Common myeloid progenitor, CD34-positive (primary cell): ENCODE results near the gene PROK2.
A peak's percentile ranks its signal among the peaks of the same experiment; 100 is the strongest.

Source experiments
- CTCF ChIA-PET: fragments of 350-600 bp; sonication (Branson Sonifier 250); formaldehyde crosslinking; loops from one replicate; lab custom pipeline; 2021; ENCODE audit warnings: antibody characterized with exemption; lab: Charles Lee
- POLR2A ChIA-PET: fragments of 350-600 bp; sonication (Branson Sonifier 250); formaldehyde crosslinking; loops from one replicate; lab custom pipeline; 2021; ENCODE audit warnings: antibody characterized with exemption; lab: Charles Lee
- DNase-seq, 3 donors: peaks; one replicate each; pipeline versions ENCODE4 v3.0.0 to v3.0.0-alpha.2; 2013
- H3K27ac ChIP-seq, 2 experiments: 1 replicate in 1 of 2; 2 replicates in 1 of 2; pipeline ENCODE4 v1.7.0; 2013; ENCODE audit warnings: inconsistent platforms in 2 of 2, low read length in 2 of 2, mild to moderate bottlenecking in 2 of 2, low read depth in 1 of 2, moderate library complexity in 1 of 2; ENCODE audit not compliant: severe bottlenecking in 2 of 2, insufficient read depth in 1 of 2, poor library complexity in 1 of 2
- H3K27me3 ChIP-seq, 5 experiments: replicated peaks in 2 of 5; 1 replicate in 3 of 5; 2 replicates in 2 of 5; pipeline versions ENCODE4 v1.6.1 to v1.7.0; 2013; ENCODE audit warnings: low read length in 4 of 5, mild to moderate bottlenecking in 2 of 5, moderate library complexity in 2 of 5, inconsistent platforms in 1 of 5; ENCODE audit not compliant: insufficient read depth in 5 of 5, control insufficient read depth in 4 of 5
- H3K36me3 ChIP-seq, 4 experiments: 1 replicate in 2 of 4; 2 replicates in 2 of 4; pipeline versions ENCODE4 v1.6.1 to v1.7.0; 2013; ENCODE audit warnings: low read length in 3 of 4, control low read depth in 1 of 4, mild to moderate bottlenecking in 1 of 4; ENCODE audit not compliant: control insufficient read depth in 4 of 4, insufficient read depth in 4 of 4
- H3K4me1 ChIP-seq, 4 experiments: 1 replicate in 3 of 4; 2 replicates in 1 of 4; pipeline versions ENCODE4 v1.6.1 to v1.7.1; 2013; ENCODE audit warnings: low read length in 3 of 4, mild to moderate bottlenecking in 3 of 4, control low read depth in 1 of 4, inconsistent platforms in 1 of 4, moderate library complexity in 1 of 4; ENCODE audit not compliant: control insufficient read depth in 4 of 4, insufficient read depth in 4 of 4; ENCODE audit errors: control extremely low read depth in 1 of 4
- H3K4me3 ChIP-seq, 7 experiments: 1 replicate in 4 of 7; 2 replicates in 3 of 7; pipeline versions ENCODE4 v1.5.1 to v1.7.0; 2013; ENCODE audit warnings: mild to moderate bottlenecking in 7 of 7, low read length in 6 of 7, moderate library complexity in 6 of 7, inconsistent platforms in 2 of 7, low read depth in 2 of 7, control low read depth in 1 of 7; ENCODE audit not compliant: insufficient read depth in 4 of 7, control insufficient read depth in 1 of 7; ENCODE audit errors: extremely low read depth in 1 of 7
- H3K9me3 ChIP-seq, 5 experiments: 1 replicate in 4 of 5; 2 replicates in 1 of 5; pipeline versions ENCODE4 v1.6.1 to v1.7.1; 2013; ENCODE audit warnings: low read length in 4 of 5, mild to moderate bottlenecking in 2 of 5, inconsistent platforms in 1 of 5, low read depth in 1 of 5, moderate library complexity in 1 of 5; ENCODE audit not compliant: control insufficient read depth in 4 of 5, insufficient read depth in 2 of 5; ENCODE audit errors: control extremely low read depth in 1 of 5
- WGBS: methylation state at CpG from one replicate; pipeline ENCODE4 v1.1.5; 2013; ENCODE audit not compliant: insufficient coverage; 5-methylcytosine and 5-hydroxymethylcytosine counted together

PROK2 gene

DNA sequence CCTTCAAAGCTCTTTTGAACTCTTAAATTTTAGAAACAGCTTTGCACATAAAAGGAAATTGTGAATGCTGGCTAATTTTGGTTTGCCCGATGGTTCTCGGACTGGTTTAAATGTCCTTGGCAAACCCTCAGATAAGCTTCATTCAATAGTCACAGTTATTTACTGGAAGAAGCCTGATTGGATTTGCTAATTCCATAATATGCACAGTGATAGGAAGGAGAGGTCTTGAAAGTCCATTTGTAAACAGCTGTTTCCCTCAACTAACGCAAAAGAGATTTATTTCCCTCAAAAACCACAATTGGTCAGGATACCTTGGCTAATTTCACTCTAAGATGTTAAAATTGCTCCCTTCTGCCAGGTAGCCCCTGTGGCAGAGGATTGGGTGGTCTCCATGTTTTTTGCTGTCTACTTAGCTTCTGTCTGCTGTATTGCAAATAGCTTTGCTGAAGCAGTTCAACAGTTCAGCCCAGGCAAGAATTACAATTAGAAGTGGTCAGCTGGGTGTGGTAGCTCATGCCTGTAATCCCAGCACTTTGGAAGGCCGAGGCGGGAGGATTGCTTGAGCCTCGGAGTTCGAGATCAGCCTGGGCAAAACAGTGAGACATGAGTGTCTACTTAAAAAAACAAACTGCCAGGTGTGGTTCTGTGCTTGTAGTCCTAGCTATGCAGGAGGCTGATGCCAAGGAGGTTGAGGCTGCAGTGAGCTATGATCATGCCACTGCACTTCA, 30.6 kb upstream of the PROK2 start:
- DNase-seq = no peak
- Histone ChIP-seq H3K27me3 (no peaks in the 10 kb centered on the region), H3K4me3 (no peak overlapping the region), H3K27ac (no peak overlapping the region), H3K4me1 (peaks cover 0 to 11% (median 0%) of the 10 kb centered on the region in 4 experiments), H3K9me3 (peaks cover 0 to 1% (median 0%) of the 10 kb centered on the region in 5 experiments), H3K36me3 (no peaks in the 10 kb centered on the region)
- CTCF ChIA-PET = interaction anchor here (0.7 to 1.6 kb wide), 7 partner anchors 14 to 85 kb away, joined by 3 to 4 read pairs (median 3); no protein-coding TSS in a partner anchor
- POLR2A ChIA-PET = no interaction called here
- 100% methylated on average over 5 of the region's 7 CpGs for WGBS

DNA sequence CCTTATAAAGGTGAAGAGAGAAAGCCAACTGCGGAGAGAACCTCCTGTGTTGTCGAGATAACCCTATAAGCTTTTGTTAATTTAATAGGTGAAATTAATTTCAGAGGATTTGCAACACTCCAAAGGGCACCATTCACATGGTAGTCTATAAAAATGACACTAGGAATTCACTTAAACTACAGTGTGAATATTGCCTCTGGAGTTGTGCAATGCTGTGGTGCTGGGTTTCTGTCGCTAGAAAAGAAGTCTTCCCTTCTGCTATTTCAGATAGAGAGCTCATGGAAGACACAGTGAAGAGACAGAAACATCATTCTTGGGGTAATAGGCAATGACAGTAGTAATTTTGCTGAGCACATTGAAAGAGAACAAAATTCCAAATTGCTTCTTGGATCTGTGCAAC, 28.8 kb upstream of the PROK2 start:
- no peak for DNase-seq
- whole genome bisulfite sequencing = 100% methylated on average over 1 of the region's 3 CpGs
- H3K4me3 ChIP-seq = no peak overlapping the region
- no peaks in the 10 kb centered on the region for H3K27me3 ChIP-seq
- H3K4me1 ChIP-seq = peaks cover 0 to 11% (median 0%) of the 10 kb centered on the region in 4 experiments
- no peak overlapping the region for H3K27ac ChIP-seq
- no peaks in the 10 kb centered on the region for H3K36me3 ChIP-seq
- peaks cover 0 to 1% (median 0%) of the 10 kb centered on the region in 5 experiments for H3K9me3 ChIP-seq
- CTCF ChIA-PET = no interaction called here
- POLR2A ChIA-PET = no interaction called here

DNA sequence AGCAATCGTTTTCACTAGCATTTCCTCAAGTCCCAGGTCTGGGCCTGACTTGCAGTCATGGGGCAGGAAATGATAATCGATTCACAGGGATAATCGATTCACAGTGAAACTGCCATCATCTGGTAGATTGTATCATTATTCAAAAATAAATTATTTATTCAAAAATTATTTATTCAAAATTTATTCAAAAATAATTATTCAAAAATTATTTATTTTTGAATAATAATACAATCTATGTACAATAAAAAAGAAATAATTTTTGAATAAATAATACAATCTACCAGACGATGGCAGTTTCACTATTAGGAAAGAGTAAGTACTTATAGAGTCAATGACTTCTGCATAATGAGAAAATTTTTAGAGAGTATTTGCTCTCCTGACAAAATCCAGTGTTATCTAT, 28.1 kb upstream of the PROK2 start:
- ChIA-PET CTCF (no interaction called here), POLR2A (no interaction called here)
- Histone ChIP-seq H3K4me3 (no peak overlapping the region), H3K4me1 (peaks cover 0 to 11% (median 0%) of the 10 kb centered on the region in 4 experiments), H3K9me3 (peaks cover 0 to 1% (median 0%) of the 10 kb centered on the region in 5 experiments), H3K27ac (no peak overlapping the region), H3K27me3 (no peaks in the 10 kb centered on the region), H3K36me3 (no peaks in the 10 kb centered on the region)
- no peak for DNase-seq
- 100% methylated on average over 1 of the region's 4 CpGs for WGBS

DNA sequence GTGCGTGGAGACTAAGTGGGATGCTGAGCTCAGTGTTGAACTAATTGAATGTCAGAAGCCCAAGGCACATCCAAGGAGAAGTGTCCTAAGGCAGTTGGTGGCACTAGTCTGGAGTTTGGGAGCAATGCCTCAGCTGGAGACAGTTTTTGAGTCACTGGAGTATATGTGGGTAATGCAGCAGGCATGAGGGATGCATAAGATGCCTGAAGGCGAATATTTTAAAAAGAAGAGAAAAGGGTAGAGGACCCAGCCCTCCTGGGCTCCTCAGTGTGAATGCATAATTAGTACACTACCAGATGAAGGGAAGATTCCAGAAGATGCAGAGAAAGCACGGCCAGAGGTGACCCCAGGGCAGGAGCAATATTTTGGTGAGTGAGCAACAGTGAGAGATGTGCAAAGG, 25.1 kb upstream of the PROK2 start:
- DNase-seq = no peak

DNA sequence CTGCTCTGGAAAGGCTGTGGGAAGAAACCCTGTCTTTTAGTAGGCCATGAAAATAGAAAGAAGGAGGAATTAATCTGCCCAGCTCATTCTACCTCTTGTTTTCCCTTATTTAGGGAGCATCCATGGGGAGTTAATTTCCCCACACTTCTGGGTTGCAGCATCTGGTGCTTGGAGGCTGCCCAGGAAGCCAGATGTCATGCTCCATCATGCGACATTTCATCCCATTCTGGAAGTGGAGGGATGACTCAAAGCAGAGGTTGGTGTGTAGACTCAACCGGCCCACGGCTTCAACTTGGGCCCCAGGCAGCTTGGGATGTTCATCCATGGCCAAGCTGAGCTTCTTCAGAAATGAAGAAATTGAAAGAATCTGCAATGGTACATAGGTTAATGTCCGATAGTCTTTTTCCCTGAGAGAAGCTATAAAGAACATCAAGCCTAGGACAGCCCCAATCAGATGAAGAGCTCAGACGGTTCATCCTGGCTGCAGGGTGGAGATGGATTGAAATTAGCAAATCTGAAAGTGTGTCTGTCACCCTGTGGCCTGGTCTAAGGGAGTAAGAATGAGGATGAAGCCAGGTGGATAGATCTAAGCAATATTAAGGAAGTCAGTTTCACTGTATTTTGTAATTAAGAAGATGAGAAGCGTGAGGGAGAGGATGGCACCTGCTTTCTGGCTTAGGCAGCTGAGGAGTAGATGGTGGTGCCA, 24.5 kb upstream of the PROK2 start:
- no peak for DNase-seq

More for the DNA sequence above, 25.1 kb upstream of the PROK2 start:
- Histone ChIP-seq H3K4me3 (no peak overlapping the region), H3K4me1 (peaks cover 0 to 16% (median 3%) of the 10 kb centered on the region in 4 experiments), H3K27ac (no peak overlapping the region), H3K36me3 (no peaks in the 10 kb centered on the region), H3K9me3 (peaks cover 0 to 1% (median 0%) of the 10 kb centered on the region in 5 experiments), H3K27me3 (no peaks in the 10 kb centered on the region)
- POLR2A ChIA-PET = no interaction called here
- CTCF ChIA-PET = interaction anchor here (0.9 to 1.6 kb wide), 2 partner anchors 9 to 76 kb away, joined by 3 read pairs; no protein-coding TSS in a partner anchor
- WGBS = 100% methylated on average over 2 of the region's 3 CpGs

DNA sequence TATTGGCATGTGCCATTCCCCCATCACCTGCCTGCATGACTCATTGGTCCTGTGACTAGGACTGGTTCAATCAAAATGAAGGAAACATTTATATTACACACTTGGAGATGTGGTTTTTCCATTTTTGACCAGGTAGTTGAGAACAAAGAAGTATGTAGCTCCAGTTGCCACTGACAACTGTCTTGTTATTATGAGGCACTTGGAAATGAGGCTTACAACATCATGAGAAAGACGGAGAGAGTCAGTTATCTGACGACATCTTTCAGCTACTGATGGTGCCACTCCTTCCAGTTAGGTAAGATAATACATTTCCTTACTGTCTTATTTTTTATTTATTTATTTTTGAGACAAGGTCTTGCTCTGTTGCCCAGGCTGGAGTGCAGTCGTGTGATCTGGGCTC, 21.8 kb upstream of the PROK2 start:
- POLR2A ChIA-PET = no interaction called here
- Histone ChIP-seq H3K27ac (no peak overlapping the region), H3K36me3 (no peaks in the 10 kb centered on the region), H3K27me3 (no peaks in the 10 kb centered on the region), H3K4me3 (no peak overlapping the region), H3K4me1 (peaks cover 0 to 10% (median 7%) of the 10 kb centered on the region in 4 experiments), H3K9me3 (no peaks in the 10 kb centered on the region)
- DNase-seq = peak in 2 of 3 donors; percentile 31 to 39
- WGBS = 100% methylated on average over 1 of the region's 3 CpGs
- CTCF ChIA-PET = interaction anchor here (1.5 to 2.1 kb wide), 2 partner anchors 10 to 76 kb away, joined by 4 read pairs; no protein-coding TSS in a partner anchor

More for the DNA sequence above, 24.5 kb upstream of the PROK2 start:
- H3K27ac ChIP-seq = no peak overlapping the region
- H3K36me3 ChIP-seq = no peaks in the 10 kb centered on the region
- 98% methylated on average over 6 of the region's 6 CpGs for WGBS
- peaks cover 0 to 1% (median 0%) of the 10 kb centered on the region in 5 experiments for H3K9me3 ChIP-seq
- no peaks in the 10 kb centered on the region for H3K27me3 ChIP-seq
- POLR2A ChIA-PET = interaction anchor here (0.6 kb wide), 1 partner anchor 200 kb away, joined by 4 read pairs; no protein-coding TSS in a partner anchor
- H3K4me3 ChIP-seq = no peak overlapping the region
- CTCF ChIA-PET = interaction anchor here (0.9 to 1.6 kb wide), 3 partner anchors 9 to 76 kb away, joined by 3 to 4 read pairs (median 3); no protein-coding TSS in a partner anchor
- peaks cover 0 to 20% (median 7%) of the 10 kb centered on the region in 4 experiments for H3K4me1 ChIP-seq
